ENCODE data around the gene LDLRAD4.

The LDLRAD4 gene

DNA sequence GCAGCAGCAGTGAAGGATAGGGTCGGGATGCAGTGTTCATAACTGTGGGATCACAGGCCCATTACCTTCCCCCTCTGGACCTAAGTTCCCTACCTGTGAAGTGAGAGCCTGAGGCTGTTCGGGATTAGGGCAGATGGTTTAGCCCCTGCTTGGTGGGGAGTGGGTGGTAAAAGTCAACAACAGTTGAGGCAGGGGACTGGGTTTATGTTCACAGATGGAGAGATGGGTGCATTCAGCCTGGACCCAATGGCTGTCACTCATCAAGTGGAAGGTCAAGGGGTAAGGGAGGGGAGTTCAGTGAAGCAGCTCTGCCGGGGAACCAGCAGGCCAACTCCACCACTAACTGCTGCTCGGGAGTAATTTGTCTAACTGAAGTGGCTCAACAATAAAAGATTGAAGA lies 327.4 kb downstream of the LDLRAD4 start:
- no peak for DNase-seq

DNA sequence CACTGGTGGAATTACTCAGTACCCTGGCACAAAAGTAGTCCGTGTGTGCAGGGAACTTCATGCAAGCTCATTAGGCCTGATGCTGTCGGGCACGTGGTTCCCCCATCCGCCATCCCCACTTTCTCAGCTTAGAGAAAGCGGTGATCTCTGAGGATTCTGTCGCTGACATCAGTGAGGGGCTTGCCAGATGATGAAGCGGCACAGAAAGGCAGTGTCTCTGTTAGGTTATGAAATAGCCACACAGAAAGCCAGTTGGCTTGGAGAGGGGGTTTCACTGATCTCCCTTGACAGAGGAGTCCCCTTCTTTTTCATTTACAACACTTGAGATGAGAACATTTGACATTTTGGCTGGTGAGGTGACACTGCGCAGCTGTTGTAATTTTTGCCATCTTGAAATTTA lies 328.1 kb downstream of the LDLRAD4 start:
- no peak for DNase-seq

DNA sequence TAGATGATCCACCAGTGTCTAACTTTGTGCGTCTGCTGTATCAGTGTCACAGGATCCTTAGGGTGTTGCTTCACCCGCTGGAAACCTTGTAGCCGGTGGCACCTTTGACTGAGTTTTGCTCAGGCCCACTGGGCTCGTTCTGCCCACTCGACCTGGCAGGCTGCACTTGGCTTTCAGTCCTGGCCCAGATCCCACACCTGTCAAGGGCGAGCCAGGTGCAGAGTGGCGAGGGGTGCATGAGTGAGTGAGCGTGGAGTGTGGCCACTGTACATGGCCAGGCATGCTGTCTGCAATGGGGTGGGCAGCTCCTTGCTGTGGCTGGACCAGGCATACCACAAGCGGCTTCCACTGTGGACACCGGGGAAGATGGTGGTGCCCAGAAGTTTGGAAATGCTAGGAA lies 328.8 kb downstream of the LDLRAD4 start:
- DNase-seq, result no peak

DNA sequence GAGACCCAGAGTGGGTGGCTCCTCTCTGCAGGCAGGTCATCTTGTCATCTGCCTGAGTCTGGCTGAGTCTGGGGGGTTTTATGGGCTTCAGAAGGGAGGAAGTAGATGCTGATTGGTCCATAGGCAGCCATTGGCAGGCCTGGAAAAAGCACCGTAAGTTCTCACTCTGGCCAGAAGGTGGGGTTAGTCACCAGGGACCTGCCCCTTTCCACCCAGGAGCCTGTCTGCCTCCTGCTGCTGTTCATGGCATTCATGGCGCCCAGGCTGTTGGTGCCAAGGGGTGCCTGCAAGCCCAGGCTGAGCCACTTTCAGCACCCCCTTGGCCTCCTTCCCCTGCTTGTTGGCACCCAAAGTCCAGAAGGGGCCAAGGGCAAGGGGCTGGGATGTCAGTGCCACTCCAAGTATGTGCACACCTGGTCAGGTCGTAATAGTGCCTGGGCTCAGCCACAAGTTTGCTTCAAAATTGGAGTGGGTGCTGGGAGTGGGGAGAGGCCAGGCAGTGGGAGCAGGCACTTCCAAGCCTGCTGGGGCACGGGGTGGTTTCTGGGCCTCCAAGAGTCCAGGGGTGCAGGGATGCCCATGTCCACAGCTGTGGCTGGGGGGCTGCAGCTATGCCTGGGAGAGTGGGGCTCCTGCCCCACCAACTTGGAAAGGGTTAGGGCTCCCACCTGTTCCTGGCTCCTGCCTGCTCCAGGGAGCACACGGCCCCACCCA lies 329.7 kb downstream of the LDLRAD4 start:
- no peak for DNase-seq

DNA sequence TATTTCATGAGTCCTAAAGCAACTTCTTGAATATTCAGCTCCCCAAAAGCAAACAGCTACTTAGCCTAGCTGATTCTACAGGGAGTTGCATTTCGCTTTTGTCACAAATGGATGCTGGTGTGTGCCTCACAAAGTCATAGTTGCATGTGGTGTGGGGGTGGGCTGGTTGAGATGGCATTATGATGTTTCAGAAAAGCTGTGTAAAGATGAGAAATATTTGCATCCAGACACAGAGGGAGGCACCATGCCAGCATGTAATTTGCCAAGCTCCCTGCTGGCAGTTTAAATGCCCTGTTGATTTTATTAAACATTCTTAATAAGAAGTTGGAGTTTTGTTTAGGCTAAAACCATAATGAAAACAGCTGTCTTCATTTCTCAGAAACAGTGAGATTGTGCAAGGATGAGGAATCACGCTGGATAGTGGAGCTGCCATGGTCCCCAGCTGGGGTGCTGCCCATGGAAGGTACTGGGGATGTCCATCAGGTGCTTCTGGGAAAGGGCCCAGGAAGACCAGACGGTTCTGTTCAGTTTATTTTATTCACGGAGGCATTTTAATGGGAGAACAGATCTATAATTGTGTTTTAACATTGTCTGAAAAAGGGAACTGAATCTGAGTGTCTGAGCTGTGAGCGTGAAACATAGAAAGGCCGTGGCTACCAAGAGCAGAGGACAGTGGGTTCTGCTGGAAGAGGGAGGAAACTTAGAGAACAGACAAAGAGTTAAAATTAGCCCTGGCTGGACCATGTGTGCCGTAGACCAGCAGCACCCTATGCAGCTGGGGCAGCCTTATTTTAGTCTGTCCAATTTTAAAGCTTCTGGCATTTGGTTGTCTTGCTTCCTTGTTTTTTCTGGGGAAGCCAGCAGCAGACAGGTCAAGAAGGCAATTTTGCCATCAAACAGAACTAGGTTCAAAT lies 330.7 kb downstream of the LDLRAD4 start:
- DNase-seq, result peak; percentile 12

DNA sequence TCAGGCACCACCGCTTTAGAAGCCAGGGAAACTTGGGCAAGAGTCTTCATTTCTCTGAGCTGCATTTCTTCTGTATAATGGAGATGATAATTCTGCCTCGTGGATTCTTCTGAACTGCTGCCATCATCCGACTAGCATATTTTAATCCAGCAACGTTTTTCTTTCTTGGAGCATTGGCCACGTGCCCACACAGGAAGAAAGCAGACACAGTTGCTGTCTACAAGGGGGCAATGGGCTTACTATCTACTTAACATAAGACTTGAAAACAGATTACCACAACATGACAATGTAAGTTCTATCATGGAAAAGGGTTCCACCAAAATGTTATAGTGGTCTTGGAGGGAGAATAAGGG lies 331.3 kb downstream of the LDLRAD4 start:
- DNase-seq, result no peak

DNA sequence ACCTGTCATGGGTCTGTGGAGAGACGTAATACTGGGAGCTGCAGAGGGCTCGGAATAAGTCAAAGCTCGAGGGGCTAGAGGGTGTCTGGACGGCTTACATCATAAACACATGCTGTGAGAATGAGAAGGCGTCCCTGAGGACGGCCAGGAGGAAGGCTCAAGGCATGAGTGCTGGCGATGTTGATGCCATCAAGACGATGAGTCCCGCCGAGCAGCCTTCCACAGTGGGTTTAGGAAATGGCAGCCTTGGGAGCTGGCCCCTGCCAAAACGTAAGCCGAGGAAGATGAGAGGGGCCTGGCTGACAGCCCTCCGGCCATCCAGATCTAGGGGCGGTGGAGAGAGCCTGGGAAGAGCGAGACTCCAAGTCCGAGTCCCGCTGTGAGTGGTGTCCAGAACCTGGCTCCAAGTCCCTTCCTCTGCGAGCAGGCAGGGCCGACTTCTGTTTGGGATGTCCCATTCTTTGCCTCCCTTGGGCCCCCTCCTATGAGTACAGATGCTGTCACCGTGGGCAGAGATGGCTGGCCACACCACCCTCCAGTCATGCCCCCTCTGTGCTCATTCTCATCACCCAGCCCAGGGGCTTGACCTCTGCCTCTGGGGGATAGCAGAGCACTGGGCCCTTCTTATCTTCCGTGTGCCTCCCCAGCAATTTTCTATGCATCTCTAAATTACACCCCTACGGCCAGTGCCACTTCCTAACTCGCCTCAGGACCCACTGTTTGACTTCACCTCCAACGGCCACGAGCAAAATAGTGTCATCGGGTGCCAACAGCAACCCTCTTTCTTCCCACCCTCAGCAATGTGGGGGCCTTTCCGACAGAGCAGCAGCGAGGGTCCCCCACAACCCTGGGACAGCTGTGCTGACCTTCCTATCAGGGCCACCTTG lies 332.1 kb downstream of the LDLRAD4 start:
- no peak for DNase-seq

DNA sequence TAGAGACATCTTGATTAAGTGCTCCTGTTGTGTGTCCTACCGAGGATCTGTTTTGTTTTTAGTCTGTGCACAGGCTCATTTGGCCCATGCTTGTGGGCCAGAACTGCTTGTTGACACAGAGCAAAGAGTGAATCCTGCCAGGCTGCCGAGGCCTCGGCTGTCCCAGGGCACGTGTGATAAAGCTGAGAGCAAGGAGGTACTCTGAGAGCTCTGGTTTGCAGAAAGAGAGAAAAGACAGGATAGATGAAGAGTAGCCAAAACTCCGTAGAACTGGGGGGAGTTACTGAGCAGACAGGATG lies 332.7 kb downstream of the LDLRAD4 start:
- DNase-seq, result no peak

DNA sequence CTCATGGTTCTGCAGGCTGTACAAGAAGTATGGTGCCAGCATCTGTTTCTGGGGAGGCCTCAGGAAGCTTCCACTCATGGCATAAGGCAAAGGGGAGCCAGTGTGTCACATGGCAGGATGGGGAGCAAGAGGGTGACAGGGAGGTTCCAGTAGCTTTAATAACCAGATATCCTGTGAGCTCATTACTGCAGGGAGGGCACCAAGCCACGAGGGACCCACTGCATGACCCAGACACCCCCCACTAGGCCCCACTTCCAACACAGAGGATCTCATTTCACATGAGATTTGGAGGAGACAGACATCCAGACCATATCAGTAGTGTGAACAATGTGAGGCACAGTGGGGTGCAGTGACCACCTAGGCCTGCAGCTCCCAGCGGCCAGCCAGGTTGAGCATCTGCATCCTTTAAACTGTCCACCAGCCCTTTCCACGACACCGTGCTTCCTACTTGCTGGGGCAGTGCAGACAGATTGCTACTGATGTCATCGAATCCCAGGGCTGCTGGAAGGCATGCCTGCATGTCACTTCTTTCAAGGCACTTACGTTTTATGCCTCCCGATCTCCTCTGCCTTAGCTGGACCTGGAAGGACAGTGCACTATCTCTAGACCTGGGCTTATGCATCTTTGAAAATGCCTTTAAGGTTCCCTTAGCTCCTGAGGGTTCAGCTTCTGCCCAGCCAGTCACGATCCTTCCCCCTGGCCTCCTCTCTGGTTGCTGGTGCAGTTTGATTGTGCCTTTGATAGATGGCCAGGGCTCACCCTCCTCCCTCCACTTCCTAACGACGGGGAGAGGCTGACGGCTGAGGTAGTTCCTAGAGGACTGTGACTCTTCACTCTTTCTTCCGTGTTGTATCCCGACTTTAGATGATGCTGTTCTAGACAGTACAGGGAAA lies 333.5 kb downstream of the LDLRAD4 start:
- no peak for DNase-seq

DNA sequence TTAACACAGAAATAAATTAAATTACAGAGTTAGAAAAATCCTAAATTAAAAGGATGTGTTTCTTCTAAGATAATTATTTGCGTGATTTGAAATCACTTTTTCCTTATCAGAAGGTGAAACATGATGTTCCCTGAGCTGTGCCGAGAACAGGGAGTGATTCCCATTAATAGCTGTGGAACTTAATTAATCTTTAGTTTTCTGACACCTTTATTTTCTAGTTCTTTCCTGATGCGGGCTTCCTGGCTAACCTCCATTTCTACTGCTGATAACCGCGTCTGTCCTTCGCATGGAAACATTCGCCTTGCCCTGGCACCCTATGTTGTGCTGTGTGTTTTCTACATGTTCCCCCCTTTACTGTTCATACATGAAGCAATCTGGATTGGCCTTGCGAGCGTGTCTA lies 334.9 kb downstream of the LDLRAD4 start:
- no peak for DNase-seq

DNA sequence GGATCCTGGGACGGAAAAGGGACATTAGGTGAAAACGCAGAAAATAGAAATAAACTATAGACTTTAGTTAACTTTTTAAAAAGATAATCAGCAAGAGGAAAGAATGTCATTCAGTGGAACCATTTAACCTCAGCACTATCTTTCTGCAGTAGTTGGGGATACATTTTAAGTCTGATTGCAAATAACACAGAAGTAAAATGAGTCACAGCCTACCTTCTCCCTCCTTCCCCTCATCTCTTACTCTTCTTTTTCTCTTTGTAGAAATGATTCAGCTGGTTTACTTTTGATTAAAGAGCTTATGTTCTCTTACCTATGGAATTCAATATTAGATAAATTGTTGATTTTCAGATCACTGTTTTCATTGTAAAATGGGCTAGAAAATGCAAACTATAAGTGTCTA lies 336.6 kb downstream of the LDLRAD4 start:
- no peak for DNase-seq

DNA sequence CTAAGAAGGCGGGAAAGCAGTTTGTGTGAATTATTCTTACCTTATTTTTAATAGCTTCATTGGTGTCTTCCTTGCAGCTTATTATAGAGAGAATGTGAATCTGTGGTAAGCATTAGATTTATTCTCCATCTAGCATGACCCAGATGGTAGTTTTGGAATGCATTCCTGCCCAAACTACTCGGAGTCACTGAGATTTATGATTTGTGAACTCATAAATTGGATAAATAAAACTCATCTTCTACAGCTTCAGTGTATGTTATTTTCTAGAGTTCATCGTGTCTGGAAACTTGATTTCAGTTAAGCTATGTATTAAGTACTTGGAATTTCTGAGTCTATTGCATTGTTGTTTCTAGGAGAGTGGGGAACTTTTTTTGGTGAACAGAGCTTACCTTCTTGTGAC lies 337.3 kb downstream of the LDLRAD4 start:
- DNase-seq, result no peak

DNA sequence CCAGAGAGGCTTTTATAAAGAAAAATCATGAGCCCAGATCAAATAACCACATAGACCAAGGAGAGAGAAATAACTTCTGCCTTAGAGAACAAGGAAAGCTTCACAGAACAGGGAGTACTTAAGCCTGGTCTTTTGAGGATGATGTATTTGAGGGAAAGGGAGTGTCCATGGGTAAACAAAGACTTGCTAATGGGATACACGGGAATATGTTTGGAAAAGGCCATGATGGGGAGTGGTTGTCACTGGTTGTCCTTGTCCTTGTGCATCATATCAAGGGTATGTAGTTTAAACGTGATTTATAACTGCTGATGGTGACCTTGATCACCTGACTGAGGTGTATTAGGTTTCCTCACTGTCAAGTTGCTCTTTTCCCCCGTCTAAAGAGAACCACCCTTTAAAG lies 337.9 kb downstream of the LDLRAD4 start:
- DNase-seq, result no peak

DNA sequence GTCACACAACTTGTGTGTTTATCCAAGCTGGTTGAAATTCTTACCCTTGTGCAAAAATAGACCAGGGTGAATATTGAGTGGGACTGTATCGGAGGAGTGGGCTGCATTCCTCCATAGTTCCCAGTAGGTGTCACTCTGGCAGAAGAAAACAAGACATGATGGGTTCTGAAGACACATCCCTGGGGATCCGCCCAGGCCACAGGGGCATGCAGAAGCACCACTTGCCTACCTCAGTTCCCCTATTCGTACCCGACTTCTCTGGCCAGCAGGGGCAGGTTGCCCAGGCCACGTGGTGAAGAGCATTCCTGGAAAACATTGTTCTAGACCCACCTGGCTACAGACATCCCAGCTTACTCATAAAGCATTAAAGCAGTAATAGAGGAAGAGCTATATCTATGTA lies 339.6 kb downstream of the LDLRAD4 start:
- DNase-seq, result peak; percentile 5

DNA sequence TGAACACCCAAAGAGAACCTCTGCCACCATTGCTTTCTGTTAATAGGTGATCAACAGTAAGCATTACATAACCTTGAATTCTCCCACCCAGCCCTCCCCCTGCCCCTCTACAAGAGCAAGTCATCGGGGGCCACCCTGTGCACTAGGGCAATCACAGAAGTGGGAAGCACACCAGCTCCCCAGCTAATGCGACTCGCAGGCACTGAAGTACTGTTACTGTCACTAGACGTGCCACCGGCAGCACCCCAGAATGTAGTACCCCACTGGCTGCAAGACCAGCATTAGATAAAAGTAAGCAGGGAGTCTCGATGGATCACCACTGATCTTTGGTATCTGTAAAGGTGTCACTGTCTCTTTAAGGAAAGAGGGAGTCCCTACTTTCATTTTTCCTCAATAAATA lies 340.2 kb downstream of the LDLRAD4 start:
- DNase-seq, result no peak

DNA sequence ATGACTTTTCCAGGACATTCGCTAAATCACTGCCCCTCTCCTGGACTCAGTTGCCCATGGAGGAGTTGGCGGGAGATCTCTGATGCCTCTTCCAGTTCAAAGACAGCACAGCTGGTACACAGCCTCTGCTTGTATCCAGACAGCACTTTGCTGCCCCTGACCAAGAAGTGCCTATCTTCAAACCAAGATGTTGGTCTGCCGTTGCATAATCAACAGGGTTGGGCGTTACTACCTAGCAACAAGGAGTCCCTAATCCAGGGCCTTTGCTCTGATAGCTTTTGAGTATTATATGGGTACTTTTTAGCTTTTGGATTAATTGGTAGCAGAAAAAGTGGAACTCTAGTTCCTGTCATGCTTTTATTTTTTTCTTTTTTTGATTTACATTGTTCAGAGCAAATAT lies 341.2 kb downstream of the LDLRAD4 start:
- DNase-seq, result no peak

DNA sequence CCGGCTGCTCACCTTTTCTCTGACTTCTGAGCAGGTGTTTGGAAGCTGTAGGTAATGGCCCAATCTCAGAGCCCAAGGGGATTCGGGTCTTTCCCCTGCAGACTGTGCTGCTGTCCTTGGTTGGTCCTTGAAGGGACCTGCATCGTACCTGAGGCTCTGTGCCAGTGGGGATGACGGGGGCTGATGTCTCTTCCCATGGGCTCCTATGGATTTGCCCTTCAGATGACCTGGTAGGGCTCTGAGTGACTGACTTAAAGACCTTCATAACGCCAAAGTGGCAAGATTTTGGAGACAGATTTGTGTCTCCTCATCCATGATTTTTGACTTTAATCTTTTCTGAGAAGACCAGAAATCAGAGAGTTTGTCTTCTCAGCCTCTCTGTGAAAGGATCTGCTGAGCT lies 341.7 kb downstream of the LDLRAD4 start:
- DNase-seq, result no peak

DNA sequence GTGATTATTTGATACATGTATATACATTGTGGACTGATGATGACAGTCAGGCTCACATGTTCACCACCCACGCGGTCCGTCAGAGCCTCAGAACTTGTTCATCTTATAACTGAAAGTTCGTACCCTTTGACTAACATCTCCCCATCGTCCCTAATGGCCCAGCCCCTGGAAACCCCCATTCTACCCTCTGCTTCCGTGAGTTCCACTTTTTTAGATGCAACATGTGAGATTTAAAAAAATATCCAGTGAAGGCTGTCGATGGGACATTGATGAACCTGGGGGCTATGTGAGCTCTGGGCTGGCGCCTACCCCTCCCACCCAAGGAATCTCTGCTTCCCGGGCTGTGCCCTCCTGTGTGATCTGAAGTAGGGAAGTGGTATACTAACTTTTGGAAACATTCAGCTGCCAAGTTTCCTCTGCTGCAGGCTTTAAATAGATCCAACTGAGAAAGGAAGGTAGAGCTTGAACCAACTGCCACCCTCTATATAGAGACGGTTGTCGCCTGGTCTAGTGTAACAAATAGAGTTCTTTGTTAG lies 344.0 kb downstream of the LDLRAD4 start:
- DNase-seq, result no peak

DNA sequence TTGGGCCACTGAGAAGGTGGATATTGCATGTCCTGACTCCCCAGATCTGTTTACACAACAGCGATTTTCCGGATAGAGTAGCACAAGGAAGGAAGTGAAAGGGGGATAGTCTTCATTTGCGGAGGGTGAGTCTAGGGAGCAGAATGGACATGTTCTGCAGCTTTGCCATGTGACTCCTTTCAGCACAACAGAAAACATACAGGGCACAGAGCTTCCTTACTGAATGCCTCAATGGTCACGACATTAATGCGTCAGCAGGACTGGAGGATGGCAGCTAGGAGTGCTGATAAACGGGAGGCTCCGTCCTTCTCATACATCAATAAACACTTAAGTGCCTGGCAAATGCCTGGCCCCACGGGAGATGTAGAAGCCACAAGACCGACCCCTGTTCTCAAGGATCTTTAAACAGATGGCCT lies 344.8 kb downstream of the LDLRAD4 start:
- DNase-seq, result no peak

DNA sequence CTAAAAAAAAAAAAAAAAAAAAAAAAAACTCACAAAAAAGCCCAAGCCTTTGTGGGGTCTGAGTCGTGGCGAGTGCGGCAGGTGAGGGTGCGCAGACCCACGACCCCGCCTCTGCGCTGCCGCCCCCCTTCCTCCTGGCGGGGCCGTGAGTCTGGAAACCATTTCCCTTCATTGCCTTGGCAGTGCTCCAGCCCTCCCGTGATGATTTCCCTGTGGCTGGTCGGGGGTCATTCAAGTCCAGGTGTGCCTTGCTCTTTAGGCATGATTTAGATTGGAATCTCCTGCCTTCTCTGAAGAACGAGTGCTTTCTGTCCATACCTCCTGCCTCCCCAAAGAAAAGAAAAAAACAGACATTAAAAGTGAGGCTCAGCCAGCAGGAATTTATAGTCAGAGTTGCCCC lies 346.0 kb downstream of the LDLRAD4 start:
- DNase-seq, result no peak

DNA sequence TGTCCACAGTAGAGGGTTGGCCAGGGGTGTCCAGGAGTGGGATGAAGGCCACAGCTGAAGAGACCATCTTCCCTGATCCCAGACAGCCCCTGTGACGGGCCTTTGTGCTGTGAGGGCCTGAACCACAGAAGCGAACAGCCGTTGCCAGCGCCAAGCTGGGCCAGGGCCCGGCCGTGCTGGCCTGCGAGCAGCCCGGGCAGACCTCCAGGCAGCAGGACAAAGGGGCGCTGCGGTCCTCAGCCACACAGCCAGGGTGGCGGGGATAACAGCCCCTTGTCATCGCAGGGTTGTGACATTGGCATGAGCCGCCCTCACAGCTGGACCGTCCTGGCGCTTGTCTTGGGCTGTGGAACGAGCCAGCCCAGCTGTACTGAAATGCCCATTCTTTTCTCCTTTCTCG lies 346.7 kb downstream of the LDLRAD4 start:
- DNase-seq, result no peak
